A549 treated with AZD2906 at 1 μM for 4 hours (cell line): ENCODE measurements around the gene PREB. TPM values are rescaled to one million over a fixed set of nuclear protein-coding genes. Genes with fewer than 3 reads are reported as not detected.

Experiments
- total RNA-seq: library from RNA; stranded (reverse); fragments of 200-300 nt; extraction: Qiagen RNA extraction; gene quantifications from 5 replicates; pipeline ENCODE4 v1.2.3, GENCODE V29; 2022

The PREB gene, protein sequence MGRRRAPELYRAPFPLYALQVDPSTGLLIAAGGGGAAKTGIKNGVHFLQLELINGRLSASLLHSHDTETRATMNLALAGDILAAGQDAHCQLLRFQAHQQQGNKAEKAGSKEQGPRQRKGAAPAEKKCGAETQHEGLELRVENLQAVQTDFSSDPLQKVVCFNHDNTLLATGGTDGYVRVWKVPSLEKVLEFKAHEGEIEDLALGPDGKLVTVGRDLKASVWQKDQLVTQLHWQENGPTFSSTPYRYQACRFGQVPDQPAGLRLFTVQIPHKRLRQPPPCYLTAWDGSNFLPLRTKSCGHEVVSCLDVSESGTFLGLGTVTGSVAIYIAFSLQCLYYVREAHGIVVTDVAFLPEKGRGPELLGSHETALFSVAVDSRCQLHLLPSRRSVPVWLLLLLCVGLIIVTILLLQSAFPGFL
- 44.7 to 60.6 TPM (median 57.0 TPM) in 5 replicates for total RNA-seq

DNA sequence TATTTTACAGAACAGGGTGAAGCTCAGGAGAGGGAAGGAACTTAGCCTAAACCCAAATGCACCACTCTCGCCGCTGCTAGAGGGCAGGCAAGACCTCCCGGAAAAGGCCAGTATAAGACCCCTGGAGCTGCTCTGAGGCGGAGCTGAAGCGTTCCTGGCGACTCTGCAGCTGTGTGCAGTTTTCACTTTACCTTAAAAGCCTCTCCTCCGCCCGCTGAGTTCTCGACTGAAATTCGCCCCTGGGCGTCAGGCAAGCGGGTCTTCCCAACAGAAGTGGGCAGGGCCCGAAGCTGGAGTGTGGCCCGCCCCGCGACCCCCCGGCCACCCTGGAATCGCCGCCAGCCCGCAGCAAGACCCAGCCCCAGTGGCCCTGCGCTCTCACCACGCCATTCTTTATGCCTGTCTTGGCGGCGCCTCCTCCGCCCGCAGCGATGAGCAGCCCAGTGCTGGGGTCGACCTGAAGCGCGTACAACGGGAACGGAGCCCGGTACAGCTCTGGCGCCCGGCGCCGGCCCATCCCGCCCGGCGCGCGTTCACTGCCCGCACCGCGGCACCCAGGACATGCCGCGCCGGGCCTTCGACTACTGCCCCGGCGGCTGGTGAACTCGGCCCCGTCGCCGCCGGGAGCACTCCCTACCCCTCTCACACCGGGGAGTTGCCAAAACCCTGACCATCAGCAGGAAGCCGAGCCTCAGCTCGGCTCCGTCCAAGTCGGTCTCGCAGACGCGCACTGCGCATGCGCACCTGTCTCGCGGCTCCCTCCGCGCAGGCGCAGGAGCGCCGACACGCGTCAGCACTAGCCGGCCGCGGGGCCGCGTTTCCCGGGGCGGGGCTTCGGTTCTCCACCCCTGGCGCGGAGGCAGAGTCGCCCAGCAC, at the start of gene PREB:
PREB (minus strand) TSS at position 732 of the 876 bp plus-strand sequence; CDS start at position 517, 215 bp downstream.

DNA sequence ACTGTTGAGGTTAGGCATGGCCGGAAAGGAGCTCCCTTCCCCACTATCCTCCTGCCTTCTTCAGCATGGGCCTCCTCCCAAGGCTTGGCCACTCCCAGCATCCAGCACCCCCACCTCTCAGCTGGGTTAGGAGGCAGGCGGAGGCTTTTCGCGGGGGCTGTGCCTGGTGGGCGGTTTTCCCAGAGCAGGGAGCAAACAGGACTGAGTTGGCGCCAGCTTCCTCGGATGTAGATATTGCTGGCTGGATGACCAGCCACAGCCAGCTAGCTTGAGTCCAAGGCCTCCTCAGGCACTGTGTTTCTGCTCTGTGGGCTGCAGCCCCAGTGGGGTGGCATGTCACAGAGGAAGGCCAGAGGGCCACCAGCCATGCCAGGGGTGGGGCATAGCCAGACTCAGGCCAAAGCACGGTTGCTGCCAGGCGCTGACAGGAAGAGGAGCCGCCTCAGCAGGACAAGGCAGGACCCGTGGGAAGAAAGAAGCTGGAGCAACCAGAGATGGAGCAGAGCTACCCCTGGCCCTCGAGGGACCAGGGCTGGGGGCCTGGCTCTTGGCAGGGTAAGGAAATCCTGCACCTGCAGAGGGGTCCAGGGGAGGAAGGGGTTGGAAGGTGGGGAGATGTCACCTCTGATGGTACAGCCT, 14.5 kb upstream of the PREB start, which contains the start of gene TCF23:
TCF23 (plus strand) TSS at position 204 of the 639 bp plus-strand sequence; CDS start at position 334, 130 bp downstream.

DNA sequence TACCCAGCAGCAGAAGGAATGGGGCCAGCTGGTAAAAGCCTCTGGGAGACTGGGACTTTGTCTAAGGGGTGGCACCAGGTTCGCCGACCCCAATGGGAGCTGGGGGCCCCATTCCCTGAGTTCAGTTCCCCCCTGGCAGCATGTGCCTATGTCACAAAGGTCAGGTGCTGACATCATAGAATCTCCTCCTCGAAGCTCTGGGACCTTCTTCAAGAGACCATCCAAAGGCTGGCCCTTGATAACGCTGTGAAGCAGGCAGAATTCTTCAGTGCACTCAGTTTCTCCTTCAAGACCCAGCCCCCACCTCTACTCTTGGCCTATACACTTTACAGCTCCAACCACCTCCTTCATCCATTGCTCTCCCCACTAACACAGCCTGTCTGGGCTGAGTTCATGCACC, 4.9 kb upstream of the PREB start, which contains the start of gene PRR30:
PRR30 (minus strand) TSS at position 101 of the 400 bp plus-strand sequence. CDS start 1,081 bp downstream, outside the sequence.

DNA sequence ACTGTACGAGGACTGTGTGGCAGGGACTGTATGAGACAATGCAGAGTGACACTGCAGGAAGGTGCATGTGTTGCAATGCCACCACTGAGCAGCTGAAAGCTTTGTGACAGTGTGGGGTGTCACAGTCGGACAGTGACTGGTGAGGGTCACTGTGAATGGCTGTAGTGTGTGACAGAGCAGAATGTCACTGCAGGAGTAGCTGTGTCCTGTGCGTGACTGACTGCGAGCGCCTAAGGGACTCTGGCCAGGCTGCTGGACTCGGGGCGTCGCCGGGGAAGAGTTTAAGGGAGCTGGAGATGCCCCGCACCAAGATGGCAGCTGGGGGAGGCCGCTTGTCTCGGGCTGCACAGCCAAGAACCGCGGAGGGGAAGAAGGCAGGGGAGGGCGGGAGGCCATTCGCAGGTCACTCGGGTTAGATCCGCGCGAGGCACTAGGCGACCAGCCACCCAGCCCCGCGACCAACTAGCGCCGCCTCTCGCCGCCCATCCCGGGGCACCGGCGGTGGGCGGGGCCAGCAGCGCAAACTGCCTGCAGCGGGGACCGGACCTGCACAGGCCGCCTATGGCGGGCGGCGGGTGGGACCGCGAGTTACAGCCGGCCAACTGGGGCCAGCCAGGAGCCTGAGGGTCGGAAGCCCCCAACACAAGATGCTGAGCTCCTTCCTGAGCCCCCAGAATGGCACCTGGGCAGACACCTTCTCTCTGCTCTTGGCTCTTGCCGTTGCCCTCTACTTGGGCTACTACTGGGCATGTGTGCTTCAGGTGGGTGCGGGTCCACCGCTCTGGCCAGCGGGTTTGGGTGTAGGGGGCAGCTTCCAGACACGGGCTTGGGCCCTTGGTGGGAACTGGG, 10.9 kb downstream of the PREB start, which contains the start of gene ABHD1:
ABHD1 (plus strand) TSS at position 514 of the 849 bp plus-strand sequence; CDS start at position 648, 134 bp downstream.

DNA sequence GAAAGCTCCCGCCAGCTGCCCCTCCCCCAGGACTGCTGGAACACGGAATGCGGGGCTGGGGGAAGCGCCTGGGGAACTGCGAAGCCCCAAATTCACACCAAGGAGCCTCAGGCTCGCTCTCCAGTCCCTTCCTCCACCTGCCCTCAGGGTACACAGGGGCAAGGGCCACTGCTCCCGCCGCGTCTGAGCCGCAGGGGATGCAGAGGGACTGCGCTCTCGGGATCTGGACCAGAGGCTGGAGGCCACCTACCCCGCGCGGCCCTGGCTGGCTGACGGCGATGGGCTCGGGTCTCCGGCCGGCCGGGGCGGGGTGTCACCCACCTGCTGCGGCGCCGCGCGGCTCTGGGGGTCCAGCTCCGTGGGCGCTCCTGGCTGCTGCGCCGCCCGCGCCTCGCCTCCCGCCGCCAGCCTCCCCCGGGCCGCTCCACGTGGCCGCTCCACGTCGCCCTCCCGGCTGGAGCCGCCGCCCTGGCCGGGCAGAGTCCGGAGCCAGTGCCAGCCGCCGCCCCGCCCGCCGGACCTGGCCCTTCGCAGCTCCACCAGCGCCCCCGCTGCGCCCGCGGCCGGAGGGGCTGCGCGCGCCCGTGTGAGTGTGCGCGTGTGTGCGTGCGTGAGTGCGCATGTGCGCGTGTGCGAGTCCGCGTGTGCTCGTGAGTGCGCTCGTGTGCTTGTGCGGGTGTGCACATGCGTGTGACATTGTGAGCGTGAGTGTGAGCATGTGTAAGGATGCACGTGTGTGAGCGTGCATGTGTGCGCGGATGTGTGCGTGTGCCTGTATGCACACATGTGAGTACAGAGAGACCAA, 15.7 kb downstream of the PREB start, which contains the start of gene CGREF1:
CGREF1 (minus strand) TSS at position 604 of the 805 bp plus-strand sequence. CDS start 14,762 bp downstream, outside the sequence.

DNA sequence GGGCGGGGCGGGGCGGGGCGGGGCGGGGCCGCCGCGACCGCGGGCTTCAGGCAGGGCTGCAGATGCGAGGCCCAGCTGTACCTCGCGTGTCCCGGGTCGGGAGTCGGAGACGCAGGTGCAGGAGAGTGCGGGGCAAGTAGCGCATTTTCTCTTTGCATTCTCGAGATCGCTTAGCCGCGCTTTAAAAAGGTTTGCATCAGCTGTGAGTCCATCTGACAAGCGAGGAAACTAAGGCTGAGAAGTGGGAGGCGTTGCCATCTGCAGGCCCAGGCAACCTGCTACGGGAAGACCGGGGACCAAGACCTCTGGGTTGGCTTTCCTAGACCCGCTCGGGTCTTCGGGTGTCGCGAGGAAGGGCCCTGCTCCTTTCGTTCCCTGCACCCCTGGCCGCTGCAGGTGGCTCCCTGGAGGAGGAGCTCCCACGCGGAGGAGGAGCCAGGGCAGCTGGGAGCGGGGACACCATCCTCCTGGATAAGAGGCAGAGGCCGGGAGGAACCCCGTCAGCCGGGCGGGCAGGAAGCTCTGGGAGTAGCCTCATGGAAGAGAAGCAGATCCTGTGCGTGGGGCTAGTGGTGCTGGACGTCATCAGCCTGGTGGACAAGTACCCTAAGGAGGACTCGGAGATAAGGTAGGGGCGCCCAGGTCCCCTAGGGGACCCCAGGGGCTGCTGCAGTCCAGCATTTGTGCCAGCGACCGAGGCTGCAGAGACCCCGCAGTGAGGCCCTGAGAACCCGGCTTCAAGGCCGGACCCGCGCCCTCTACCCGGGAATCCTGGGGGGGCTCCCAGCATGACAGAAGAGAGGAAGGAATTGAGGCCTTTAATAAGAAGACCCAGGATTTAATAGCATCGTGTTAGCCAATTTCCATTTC, 47.5 kb downstream of the PREB start, which contains the start of gene KHK:
KHK (plus strand) TSS at position 49 of the 870 bp plus-strand sequence; CDS start at position 537, 488 bp downstream.

Other genes with a start within 250 kb of the PREB start
- gene MAPRE3, start 164.0 kb downstream of the PREB start, total RNA-seq, result 9.1 to 11.4 TPM (median 9.9 TPM) in 5 replicates
- gene TMEM214, start 101.7 kb downstream of the PREB start, total RNA-seq, result 57.8 to 71.3 TPM (median 65.2 TPM) in 5 replicates
- 29.1 to 31.8 TPM (median 31.1 TPM) in 5 replicates for gene AGBL5, start 83.0 kb downstream of the PREB start, total RNA-seq
- 548 to 576 TPM (median 560 TPM) in 5 replicates for gene OST4, start 63.0 kb downstream of the PREB start, total RNA-seq
- gene EMILIN1, start 56.0 kb downstream of the PREB start, total RNA-seq, result 0.21 to 0.56 TPM (median 0.46 TPM) in 5 replicates
- gene KHK, start 47.9 kb downstream of the PREB start, total RNA-seq, result 7.2 to 11.4 TPM (median 9.8 TPM) in 5 replicates
- 6.8 to 7.9 TPM (median 7.3 TPM) in 5 replicates for gene CGREF1, start 15.5 kb downstream of the PREB start, total RNA-seq
- 1.3 to 1.6 TPM (median 1.3 TPM) in 5 replicates for gene ABHD1, start 10.8 kb downstream of the PREB start, total RNA-seq
- gene PRR30, start 4.8 kb upstream of the PREB start, total RNA-seq, result not detected in 5 replicates
- not detected in 5 replicates for gene TCF23, start 14.4 kb upstream of the PREB start, total RNA-seq
- 211 to 221 TPM (median 213 TPM) in 5 replicates for gene ATRAID, start 77.4 kb upstream of the PREB start, total RNA-seq
- gene SLC5A6, start 77.6 kb upstream of the PREB start, total RNA-seq, result 56.8 to 66.0 TPM (median 63.6 TPM) in 5 replicates
- gene CAD, start 82.7 kb upstream of the PREB start, total RNA-seq, result 49.7 to 63.9 TPM (median 61.7 TPM) in 5 replicates
- 2.6 to 3.4 TPM (median 3.2 TPM) in 5 replicates for gene SLC30A3, start 128.4 kb upstream of the PREB start, total RNA-seq
- gene DNAJC5G, start 140.8 kb upstream of the PREB start, total RNA-seq, result not detected in 5 replicates
- 0.82 to 1.2 TPM (median 0.95 TPM) in 5 replicates for gene TRIM54, start 147.8 kb upstream of the PREB start, total RNA-seq
- 1.2 to 2.5 TPM (median 1.8 TPM) in 5 replicates for gene UCN, start 173.8 kb upstream of the PREB start, total RNA-seq
- gene MPV17, start 188.5 kb upstream of the PREB start, total RNA-seq, result 71.0 to 91.6 TPM (median 84.4 TPM) in 5 replicates
- 56.0 to 61.4 TPM (median 59.5 TPM) in 5 replicates for gene GTF3C2, start 222.1 kb upstream of the PREB start, total RNA-seq
- gene EIF2B4, start 235.7 kb upstream of the PREB start, total RNA-seq, result 52.8 to 60.6 TPM (median 55.7 TPM) in 5 replicates
- 135 to 144 TPM (median 142 TPM) in 5 replicates for gene SNX17, start 236.0 kb upstream of the PREB start, total RNA-seq
- 11.8 to 14.7 TPM (median 13.8 TPM) in 5 replicates for gene ZNF513, start 246.1 kb upstream of the PREB start, total RNA-seq